GM19328 (cell line): Measurements from ENCODE around the gene MLX.

ENCODE experiments used
- ATAC-seq: cut with Tn5 transposase; IDR thresholded peaks from one replicate; pipeline ENCODE4 v1.9.1; 2021; ENCODE audit warnings: mild to moderate bottlenecking, moderate library complexity; ENCODE audit not compliant: unreplicated experiment

Gene MLX

GRCh38 chr17:42566883-42567573 is at the start of gene MLX:
Gene MLX, plus strand, starts transcription at chr17:42567100. Its CDS starts 25 bp downstream, at chr17:42567125.
- peak; percentile 53 for ATAC-seq

- ATAC-seq: no peak
These were observed 49.4 kb upstream of the MLX start for GRCh38 chr17:42517516-42517915.

- ATAC-seq: no peak
These were observed 48.7 kb upstream of the MLX start for GRCh38 chr17:42518046-42518754.

- no peak for ATAC-seq
These were observed 48.0 kb upstream of the MLX start for GRCh38 chr17:42518755-42519545.

GRCh38 chr17:42519546-42520491 is 47.1 kb upstream of the MLX start:
- ATAC-seq: no peak

GRCh38 chr17:42520540-42520951 is 46.4 kb upstream of the MLX start:
- ATAC-seq: no peak

GRCh38 chr17:42521036-42521435 is 45.9 kb upstream of the MLX start:
- ATAC-seq: no peak

- ATAC-seq: no peak
These were observed 45.1 kb upstream of the MLX start for GRCh38 chr17:42521666-42522262.

- no peak for ATAC-seq
These were observed 44.6 kb upstream of the MLX start for GRCh38 chr17:42522263-42522790.

GRCh38 chr17:42522798-42523278 is 44.1 kb upstream of the MLX start:
- no peak for ATAC-seq

- ATAC-seq: no peak
These were observed 41.7 kb upstream of the MLX start for GRCh38 chr17:42525221-42525620.

- ATAC-seq: no peak
These were observed 40.9 kb upstream of the MLX start for GRCh38 chr17:42526031-42526444.

GRCh38 chr17:42527932-42528331 is 39.0 kb upstream of the MLX start:
- no peak for ATAC-seq

GRCh38 chr17:42529061-42529460 is 37.8 kb upstream of the MLX start:
- ATAC-seq: no peak

- no peak for ATAC-seq
These were observed 35.9 kb upstream of the MLX start for GRCh38 chr17:42530952-42531454.

- ATAC-seq: no peak
These were observed 35.2 kb upstream of the MLX start for GRCh38 chr17:42531455-42532354.

- no peak for ATAC-seq
These were observed 31.5 kb upstream of the MLX start for GRCh38 chr17:42535155-42536047.

GRCh38 chr17:42536048-42536371 is 30.9 kb upstream of the MLX start, which contains the start of gene NAGLU:
Gene NAGLU, plus strand, starts transcription at chr17:42536241. Its CDS starts 32 bp downstream, at chr17:42536273.
- peak; percentile 73 for ATAC-seq
